HCT116 (cell line): ENCODE results near the gene SORCS2. TPM values are rescaled to one million over a fixed set of nuclear protein-coding genes. Genes with fewer than 3 reads are reported as not detected.

ENCODE experiments used
- ATAC-seq: fragments of 200-7000 bp; cut with Tn5 transposase; 2 replicates; pipeline ENCODE4 v1.9.1; 2020; ENCODE audit warnings: mild to moderate bottlenecking, moderate library complexity
- BruUV-seq: library from RNA; stranded (reverse); fragments of 400-500 nt; replicated peaks from 2 replicates; lab custom pipeline; 2021; lab: Mats Ljungman, UMichigan
- CTCF ChIA-PET: fragments of 300-600 bp; sonication (Branson Sonifier 250); formaldehyde crosslinking; loops from one replicate; lab custom pipeline; 2021; ENCODE audit warnings: antibody characterized with exemption; lab: Charles Lee
- POLR2A ChIA-PET: fragments of 300-600, 350-600 bp; sonication (Branson Sonifier 250); formaldehyde crosslinking; loops from one replicate; lab custom pipeline; 2021; ENCODE audit warnings: antibody characterized with exemption; lab: Charles Lee
- RAD21 ChIA-PET, 2 experiments: fragments of 300-600 bp; sonication (Branson Sonifier 250); formaldehyde crosslinking; loops; one replicate each; lab custom pipeline; 2023; ENCODE audit warnings: low total read pairs in 2 of 2; ENCODE audit not compliant: uncharacterized antibody in 2 of 2, unreplicated experiment in 2 of 2, low non-redundant PET in 1 of 2; lab: Charles Lee
- DNase-seq: peaks from one replicate; pipeline ENCODE4 v3.0.0-alpha.2; 2010; ENCODE audit warnings: low read depth, low spot score
- H2AFZ ChIP-seq: fragments of 200-600 bp; shearing (Covaris generic), sonication (generic); 2 replicates; pipeline ENCODE4 v1.6.1; 2017; ENCODE audit warnings: low read depth, mixed run types, mixed read lengths, antibody characterized with exemption, low read length; ENCODE audit not compliant: poor library complexity, severe bottlenecking
- H3K27ac ChIP-seq: 2 replicates; pipeline ENCODE4 v1.5.1; 2012; ENCODE audit warnings: low read depth, low read length
- H3K27me3 ChIP-seq: fragments of 200-600 bp; sonication (generic); 2 replicates; pipeline ENCODE4 v1.6.1; 2016; ENCODE audit warnings: mixed run types, low read length, mixed read lengths; ENCODE audit not compliant: insufficient read depth
- H3K36me3 ChIP-seq, 2 experiments: fragments of 200-500 bp in 1 of 2; fragments of 200-600 bp in 1 of 2; sonication (Bioruptor generic) in 1 of 2; sonication (generic) in 1 of 2; 2 replicates each; pipeline versions ENCODE4 v1.5.1 to v1.6.1; 2014 to 2016; ENCODE audit warnings: low read length in 2 of 2, inconsistent platforms in 1 of 2, mixed read lengths in 1 of 2, mixed run types in 1 of 2; ENCODE audit not compliant: insufficient read depth in 2 of 2, control insufficient read depth in 1 of 2
- H3K4me1 ChIP-seq, 2 experiments: fragments of 200-600 bp in 1 of 2; sonication (generic) in 1 of 2; 2 replicates each; pipeline versions ENCODE4 v1.5.1 to v1.6.1; 2012 to 2017; ENCODE audit warnings: low read length in 2 of 2, inconsistent platforms in 1 of 2, mild to moderate bottlenecking in 1 of 2, mixed read lengths in 1 of 2, mixed run types in 1 of 2, moderate library complexity in 1 of 2; ENCODE audit not compliant: insufficient read depth in 2 of 2, control insufficient read depth in 1 of 2
- H3K4me2 ChIP-seq: fragments of 200-600 bp; sonication (generic); 2 replicates; pipeline ENCODE4 v1.6.1; 2017; ENCODE audit warnings: mixed run types, low read length, mixed read lengths
- H3K4me3 ChIP-seq, 2 experiments: fragments of 200-600 bp in 1 of 2; sonication (generic) in 1 of 2; replicated peaks in 1 of 2; 2 replicates each; pipeline ENCODE4 v1.5.1; 2011 to 2016; ENCODE audit warnings: low read length in 2 of 2, control low read depth in 1 of 2, low read depth in 1 of 2, mild to moderate bottlenecking in 1 of 2, mixed read lengths in 1 of 2, mixed run types in 1 of 2
- H3K79me2 ChIP-seq: fragments of 200-600 bp; sonication (generic); 2 replicates; pipeline ENCODE4 v1.6.1; 2017; ENCODE audit warnings: mild to moderate bottlenecking, mixed run types, low read length, moderate library complexity, mixed read lengths; ENCODE audit not compliant: insufficient read depth
- H3K9ac ChIP-seq: fragments of 200-600 bp; sonication (generic); 2 replicates; pipeline ENCODE4 v1.6.1; 2016; ENCODE audit warnings: low read length, mixed read lengths
- H3K9me2 ChIP-seq: fragments of 200-600 bp; sonication (generic), shearing (Covaris generic); 2 replicates; pipeline ENCODE4 v1.6.1; 2017; ENCODE audit warnings: mixed run types, mild to moderate bottlenecking, moderate library complexity; ENCODE audit not compliant: insufficient read depth
- H3K9me3 ChIP-seq, 2 experiments: fragments of 200-500 bp in 1 of 2; fragments of 200-600 bp in 1 of 2; sonication (Bioruptor generic) in 1 of 2; sonication (generic) in 1 of 2; 2 replicates each; pipeline ENCODE4 v1.6.1; 2014 to 2017; ENCODE audit warnings: low read length in 2 of 2, mixed read lengths in 2 of 2, inconsistent platforms in 1 of 2, low read depth in 1 of 2, mild to moderate bottlenecking in 1 of 2, mixed run types in 1 of 2, moderate library complexity in 1 of 2; ENCODE audit not compliant: control insufficient read depth in 1 of 2, insufficient read depth in 1 of 2
- H4K20me1 ChIP-seq: fragments of 200-600 bp; sonication (generic), shearing (Covaris generic); 2 replicates; pipeline ENCODE4 v1.6.1; 2017; ENCODE audit warnings: mixed run types, mild to moderate bottlenecking, moderate library complexity; ENCODE audit not compliant: insufficient read depth
- CBX3 ChIP-seq: IDR thresholded peaks from 2 replicates; pipeline ENCODE4 v1.6.1; 2012; ENCODE audit warnings: low read depth
- CEBPB ChIP-seq: IDR thresholded peaks from 2 replicates; pipeline ENCODE4 v1.6.1; 2012; ENCODE audit warnings: low read depth
- EGR1 ChIP-seq: IDR thresholded peaks from 2 replicates; pipeline ENCODE4 v1.6.1; 2012; ENCODE audit warnings: low read depth
- ELF1 ChIP-seq: IDR thresholded peaks from 2 replicates; pipeline ENCODE4 v1.6.1; 2012; ENCODE audit warnings: low read depth, borderline replicate concordance
- JUND ChIP-seq: IDR thresholded peaks from 2 replicates; pipeline ENCODE4 v1.6.1; 2012
- MAX ChIP-seq: IDR thresholded peaks from 2 replicates; pipeline ENCODE4 v1.6.1; 2012
- POLR2AphosphoS5 ChIP-seq: IDR thresholded peaks from 2 replicates; pipeline ENCODE4 v1.6.1; 2011; ENCODE audit warnings: mild to moderate bottlenecking, low read depth, low read length, moderate library complexity
- RAD21 ChIP-seq: IDR thresholded peaks from 2 replicates; pipeline ENCODE4 v1.6.1; 2012; ENCODE audit warnings: low read depth, mild to moderate bottlenecking
- REST ChIP-seq: IDR thresholded peaks from 2 replicates; pipeline ENCODE4 v1.6.1; 2012; ENCODE audit warnings: low read depth
- SP1 ChIP-seq: IDR thresholded peaks from 2 replicates; pipeline ENCODE4 v1.6.1; 2012; ENCODE audit warnings: low read depth
- SRF ChIP-seq: IDR thresholded peaks from 2 replicates; pipeline ENCODE4 v1.6.1; 2012; ENCODE audit warnings: low read depth
- YY1 ChIP-seq: IDR thresholded peaks from 2 replicates; pipeline ENCODE4 v1.6.1; 2011; ENCODE audit warnings: low read length, low read depth, moderate library complexity, mild to moderate bottlenecking; ENCODE audit not compliant: insufficient replicate concordance; ENCODE audit errors: extremely low read depth
- ZFX ChIP-seq: fragments of 450-650 bp; IDR thresholded peaks from 2 replicates; pipeline ENCODE4 v1.6.1; 2017
- ZNF274 ChIP-seq: fragments of 200-500 bp; sonication (Bioruptor generic); IDR thresholded peaks from 2 replicates; pipeline ENCODE4 v1.6.1; 2014; ENCODE audit warnings: mild to moderate bottlenecking, low read depth, low read length, inconsistent platforms
- intact Hi-C: fragments of 100-400 bp; cut with micrococcal nuclease; formaldehyde crosslinking; loops from 2 replicates; pipeline ENCODE4 v1.10.0; 2022
- total RNA-seq: library from RNA; stranded (reverse); gene quantifications from one replicate; pipeline ENCODE4 v1.2.1, GENCODE V29; 2021; ENCODE audit not compliant: unreplicated experiment

Gene SORCS2
- total RNA-seq, 1 experiment from 2014 or later, result 0.37 TPM

GRCh38 chr4:7498446-7499200, 306.3 kb downstream of the SORCS2 start:
- no peak overlapping the region for H3K4me2 ChIP-seq
- TF ChIP-seq JUND, result no peak
- TF ChIP-seq ZFX, result no peak
- no peak for TF ChIP-seq ELF1
- no peak for TF ChIP-seq CEBPB
- no peak for TF ChIP-seq MAX
- TF ChIP-seq ZNF274, result no peak
- no peak for TF ChIP-seq EGR1
- no peak for TF ChIP-seq POLR2AphosphoS5
- TF ChIP-seq YY1, result no peak
- TF ChIP-seq RAD21, result no peak
- TF ChIP-seq REST, result no peak
- no peak for TF ChIP-seq SP1
- no peak for TF ChIP-seq CBX3
- no peak for TF ChIP-seq SRF
- TF ChIP-seq, all 23 proteins: peak for 0
- CTCF ChIA-PET, result no interaction called here
- POLR2A ChIA-PET, result no interaction called here
- no peak overlapping the region for H3K27ac ChIP-seq
- DNase-seq (no peak), ATAC-seq (no peak)
- RAD21 ChIA-PET, result no interaction called here
- 0 out of 2 replicates have a peak, but pooled peaks cover 4% of the 10 kb centered on the region for H3K27me3 ChIP-seq
- no peak overlapping the region for H3K4me3 ChIP-seq
- H3K36me3 ChIP-seq, result no peaks in the 10 kb centered on the region
- no peaks in the 10 kb centered on the region for H4K20me1 ChIP-seq
- H3K9me3 ChIP-seq, result no peaks in the 10 kb centered on the region
- no peaks in the 10 kb centered on the region for H3K79me2 ChIP-seq
- H2AFZ ChIP-seq, result no peak overlapping the region
- H3K4me1 ChIP-seq, result no peaks in the 10 kb centered on the region
- H3K9me2 ChIP-seq, result no peaks in the 10 kb centered on the region
- H3K9ac ChIP-seq, result no peak overlapping the region
- BruUV-seq, result no TSS peak
- intact Hi-C loops, result no loop called here
